Activated CD4-positive, alpha-beta T cell treated with anti-CD3 and anti-CD28 coated beads for 48 hours (primary cell): Measurements from ENCODE around the gene ZNF641.

Experiments used
- DNase-seq: peaks from one replicate; pipeline ENCODE4 v3.0.0-alpha.2; 2020

ZNF641 gene

DNA sequence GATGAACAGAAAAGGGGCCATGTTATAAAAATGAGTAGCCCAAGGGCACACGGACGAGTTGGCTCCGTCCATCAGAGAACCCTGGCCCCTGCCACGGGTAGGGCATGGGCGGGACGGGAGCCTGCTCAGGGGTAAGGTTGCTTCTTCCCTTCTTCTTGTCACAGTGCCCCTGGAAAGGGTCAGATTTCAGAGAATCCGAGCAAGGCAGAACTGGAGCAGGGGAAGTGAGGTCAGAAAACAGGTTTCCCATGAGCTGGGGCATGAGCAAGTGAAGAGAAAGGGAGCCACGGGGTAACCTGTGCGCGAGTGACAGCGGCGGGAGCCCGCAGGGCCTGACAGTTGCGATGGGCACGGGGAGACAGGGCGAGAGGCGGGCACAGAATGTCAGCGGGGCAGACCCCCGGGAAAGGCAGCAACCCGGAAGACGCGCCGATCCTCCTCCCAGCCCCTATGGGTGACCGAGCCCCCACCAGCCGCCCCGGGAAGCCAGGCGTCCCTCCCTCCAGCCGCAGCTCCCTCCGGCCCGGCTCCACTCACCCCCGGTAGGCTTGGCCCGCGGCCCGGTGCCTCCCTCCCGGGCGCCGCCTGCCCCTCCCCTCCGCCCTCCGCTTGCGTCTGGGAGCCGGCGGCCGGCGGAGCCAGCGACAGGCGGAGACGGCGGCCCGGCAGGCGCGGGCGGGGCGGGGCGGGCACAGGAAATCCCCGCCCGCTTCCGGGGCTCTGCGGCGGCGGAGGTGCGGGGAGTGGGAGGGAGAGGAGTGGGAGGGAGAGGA lies at the start of gene ZNF641:
Gene ZNF641, minus strand, starts transcription at position 671 of the 773 bp plus-strand sequence. CDS start 2,829 bp downstream, outside the sequence.
- peak; percentile 71 for DNase-seq

DNA sequence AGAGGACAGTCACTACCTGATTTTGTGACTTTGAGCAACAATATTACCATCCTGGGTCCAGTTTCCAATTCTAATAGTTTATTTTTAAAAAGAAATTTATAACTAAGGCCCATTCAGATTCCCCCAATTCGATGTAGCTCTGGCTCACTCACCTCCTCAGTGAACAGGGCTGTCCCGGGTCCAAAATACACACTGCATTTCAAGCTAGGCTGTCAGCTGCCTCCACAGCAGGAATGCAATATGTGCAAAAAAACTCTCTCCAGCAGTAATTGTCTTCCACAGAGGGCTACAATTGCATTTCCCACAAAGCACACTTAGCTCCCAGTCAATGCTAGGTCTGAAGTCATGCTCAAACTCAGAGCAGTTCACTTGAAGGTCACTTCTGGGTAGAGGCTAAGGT lies 39.3 kb upstream of the ZNF641 start:
- no peak for DNase-seq

DNA sequence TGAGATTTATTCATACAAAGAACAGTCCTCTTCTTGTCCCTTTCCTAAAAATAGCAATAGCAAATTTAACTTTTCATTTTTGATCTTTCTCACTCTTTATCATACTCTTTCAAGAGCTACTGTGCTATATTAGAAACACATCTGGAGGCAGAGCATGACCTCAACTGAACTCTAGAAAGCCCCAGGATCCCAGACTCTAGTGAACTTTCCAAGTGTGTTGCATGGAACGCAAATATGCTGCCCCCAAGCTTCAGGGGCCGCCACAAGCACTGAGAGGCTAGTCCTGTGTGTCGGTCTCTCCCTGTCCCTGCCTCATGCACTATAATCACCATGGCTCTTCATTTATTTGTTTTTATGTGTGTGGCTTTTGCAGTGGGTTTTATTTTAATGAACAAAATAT lies 38.7 kb upstream of the ZNF641 start:
- no peak for DNase-seq

DNA sequence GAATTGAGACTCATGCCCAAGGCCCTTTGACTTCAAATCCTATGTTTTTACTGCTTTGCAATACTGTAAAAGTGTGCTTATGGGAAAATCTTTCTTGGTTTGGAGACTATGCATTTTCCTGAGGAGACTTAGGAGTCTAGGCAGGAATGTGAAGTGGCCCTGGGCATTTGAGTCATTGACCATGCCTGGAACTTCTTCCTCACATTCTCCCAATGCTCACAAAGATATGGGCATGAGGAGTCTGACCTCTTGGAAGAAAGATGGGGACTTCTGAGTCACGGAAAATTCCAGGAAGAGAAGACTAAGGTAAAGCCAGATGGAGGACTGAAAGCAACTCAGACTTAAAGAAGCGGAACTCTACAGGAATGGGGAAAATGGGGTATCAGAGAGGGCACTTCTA lies 38.2 kb upstream of the ZNF641 start:
- DNase-seq: no peak

DNA sequence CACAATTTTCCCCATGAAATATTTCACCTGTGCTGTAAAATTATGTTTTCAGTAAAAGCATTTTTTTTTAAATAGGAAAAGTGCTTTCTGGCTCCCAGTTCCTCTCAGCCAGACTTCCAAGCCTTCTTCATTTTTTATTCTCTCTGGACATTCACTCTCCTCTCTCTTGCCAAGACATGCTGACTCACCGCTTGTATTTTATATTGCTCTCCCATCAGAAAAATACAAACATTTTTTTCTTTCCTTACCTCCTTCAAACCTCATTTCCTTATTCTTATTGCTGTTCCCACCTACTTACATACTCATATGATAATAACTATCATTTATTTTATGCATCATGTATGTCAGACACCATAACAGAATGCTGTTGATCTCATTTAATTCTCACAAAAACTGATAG lies 37.7 kb upstream of the ZNF641 start:
- DNase-seq: no peak

DNA sequence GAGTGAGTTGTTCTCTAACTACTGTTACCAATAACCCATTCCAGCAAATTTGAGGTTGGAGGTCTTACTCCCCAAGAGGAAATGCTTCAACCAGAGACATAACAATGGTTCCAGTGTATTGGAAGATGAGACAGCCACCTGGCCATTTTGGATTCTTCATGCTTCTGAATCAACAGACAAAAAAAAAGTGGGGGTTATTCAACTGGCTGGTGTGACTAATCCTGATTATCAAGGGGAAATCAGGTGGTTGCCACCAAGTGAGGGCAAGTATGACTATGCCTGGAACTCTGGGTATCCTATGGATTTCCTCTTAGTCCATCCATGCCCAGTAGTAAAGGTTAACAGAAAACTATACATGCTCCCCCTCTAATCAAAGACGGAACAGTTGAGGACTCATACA lies 29.9 kb upstream of the ZNF641 start:
- no peak for DNase-seq

DNA sequence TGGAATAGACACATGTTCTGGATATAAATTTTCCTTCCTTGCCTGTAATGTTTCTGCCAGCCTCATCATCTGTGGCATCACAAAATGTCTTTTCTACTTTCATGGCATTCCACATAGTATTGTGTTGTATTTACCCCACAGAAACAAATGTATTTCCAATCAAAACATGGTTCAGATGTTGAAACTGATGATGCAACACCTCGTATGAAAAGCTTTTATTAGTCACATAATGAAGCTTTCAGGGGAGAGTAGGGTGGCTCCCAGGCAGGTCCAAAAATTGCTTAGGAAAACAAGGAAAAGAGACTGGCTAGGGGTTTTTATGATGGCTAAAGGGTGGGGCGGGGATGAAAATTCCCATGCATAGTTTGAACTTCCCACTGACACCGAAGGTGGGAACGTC lies 29.1 kb upstream of the ZNF641 start:
- no peak for DNase-seq

DNA sequence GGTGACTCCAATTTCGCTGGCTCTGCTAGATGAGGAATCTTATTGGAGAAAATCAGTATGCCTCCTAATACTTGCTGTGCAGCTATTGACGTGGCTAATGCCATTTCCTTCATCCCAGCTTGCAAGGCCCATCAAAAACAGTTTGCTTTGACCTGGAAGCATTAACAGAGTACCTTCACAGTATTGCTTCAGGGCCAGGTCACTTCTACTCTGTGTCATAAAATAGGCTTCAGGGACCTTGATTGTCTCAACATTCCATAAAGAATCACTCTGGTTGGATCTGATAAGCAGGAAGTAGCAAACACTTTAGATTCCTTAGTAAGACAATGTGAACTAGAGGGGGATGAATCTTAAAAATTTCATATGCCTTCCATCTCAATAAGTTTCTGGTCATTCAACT lies 26.9 kb upstream of the ZNF641 start:
- DNase-seq: no peak

DNA sequence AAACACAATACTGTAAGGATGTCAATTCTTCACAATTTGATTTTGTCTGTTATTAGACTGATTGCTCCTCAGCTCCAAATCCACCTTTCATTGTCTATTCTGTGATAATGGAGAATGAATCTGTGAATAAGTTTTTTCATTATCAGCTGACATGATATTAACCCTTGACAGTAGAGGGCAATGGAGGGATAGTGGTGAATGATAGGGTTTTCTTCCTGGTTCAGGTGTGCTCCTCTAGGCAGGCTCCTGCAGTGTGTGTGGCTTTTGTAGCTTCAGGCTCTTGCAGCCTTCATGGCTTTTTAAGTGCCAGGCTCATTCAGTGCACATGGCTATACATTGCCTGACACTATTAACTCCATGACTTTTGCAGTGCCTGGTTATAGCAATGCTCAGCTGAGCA lies 23.4 kb upstream of the ZNF641 start:
- DNase-seq: no peak

DNA sequence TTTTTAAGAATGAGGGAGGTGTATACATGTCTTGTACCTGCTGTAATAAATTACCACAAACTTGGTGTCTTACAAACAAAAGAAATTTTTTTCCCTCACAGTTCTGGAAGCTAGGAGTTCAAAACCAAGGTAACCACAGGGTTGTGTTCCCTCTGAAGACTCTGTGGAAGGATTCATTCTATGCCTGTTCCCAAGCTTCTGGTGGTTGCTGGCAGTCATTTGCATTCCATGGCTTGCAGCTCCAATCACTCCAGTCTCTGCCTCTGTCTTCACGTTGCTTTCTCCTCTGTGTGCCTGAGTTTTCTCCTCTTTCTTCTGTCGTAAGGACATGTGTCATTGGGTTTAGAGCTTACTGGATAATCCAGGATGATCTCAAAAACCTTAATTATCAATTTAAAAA lies 15.4 kb upstream of the ZNF641 start:
- no peak for DNase-seq

DNA sequence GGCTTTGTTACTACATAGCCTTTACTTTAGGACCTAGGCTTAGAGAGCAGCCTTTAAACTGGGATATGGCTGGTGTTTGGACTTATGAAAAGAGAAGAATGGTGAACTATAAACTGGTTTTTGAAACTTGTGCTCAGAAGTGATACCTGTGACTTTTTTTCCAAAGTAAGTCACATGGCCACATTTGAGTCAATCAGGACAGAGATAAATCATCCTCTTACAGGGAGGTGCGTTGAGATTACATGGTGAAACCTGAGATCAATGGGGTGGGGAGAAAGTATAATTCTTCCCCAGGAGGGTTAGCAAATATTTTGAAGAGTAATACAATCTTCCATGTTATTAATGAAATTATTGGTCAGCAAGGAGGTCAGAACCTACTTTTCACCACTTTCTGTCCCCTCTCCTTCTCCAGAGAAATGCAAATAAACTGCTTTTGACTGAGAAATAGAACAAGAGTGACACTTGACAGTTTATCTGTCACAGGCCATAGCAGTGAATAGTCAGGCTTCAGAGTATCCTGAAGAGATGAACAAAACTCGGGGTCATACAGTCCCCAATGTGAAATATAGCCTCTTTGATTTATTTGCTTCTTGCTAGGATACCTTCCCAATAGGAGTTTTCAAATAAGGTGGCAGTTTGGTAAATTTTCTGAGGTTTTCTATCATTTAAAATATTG lies 11.1 kb upstream of the ZNF641 start:
- DNase-seq: no peak

DNA sequence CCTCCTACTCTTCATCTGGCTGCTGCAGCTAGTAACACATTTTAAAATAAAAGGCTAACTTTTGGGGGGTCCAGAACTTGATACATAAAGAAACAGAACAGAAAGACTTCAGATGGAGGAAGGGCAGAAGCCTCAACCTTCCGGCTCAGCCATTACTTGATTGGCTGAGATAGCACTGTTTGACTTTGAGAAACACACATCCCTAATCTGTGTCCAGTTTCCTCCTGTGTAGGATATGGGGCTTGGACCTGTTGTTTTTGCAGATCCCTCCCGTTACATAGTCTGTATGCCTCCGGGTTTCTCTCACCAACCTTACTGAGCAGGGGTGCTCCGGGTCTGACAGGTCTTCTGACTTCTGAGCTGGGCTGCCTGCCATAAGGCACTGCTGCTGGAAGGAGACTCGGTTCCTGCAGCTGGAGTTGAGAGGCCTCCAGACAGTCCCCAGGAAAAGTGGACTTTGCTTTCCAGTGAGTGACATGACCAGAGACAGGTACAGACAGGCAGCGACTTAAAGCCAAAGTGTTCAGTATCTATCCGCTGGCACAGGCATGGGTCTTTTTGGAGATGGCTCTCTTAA lies 8.3 kb upstream of the ZNF641 start:
- no peak for DNase-seq

DNA sequence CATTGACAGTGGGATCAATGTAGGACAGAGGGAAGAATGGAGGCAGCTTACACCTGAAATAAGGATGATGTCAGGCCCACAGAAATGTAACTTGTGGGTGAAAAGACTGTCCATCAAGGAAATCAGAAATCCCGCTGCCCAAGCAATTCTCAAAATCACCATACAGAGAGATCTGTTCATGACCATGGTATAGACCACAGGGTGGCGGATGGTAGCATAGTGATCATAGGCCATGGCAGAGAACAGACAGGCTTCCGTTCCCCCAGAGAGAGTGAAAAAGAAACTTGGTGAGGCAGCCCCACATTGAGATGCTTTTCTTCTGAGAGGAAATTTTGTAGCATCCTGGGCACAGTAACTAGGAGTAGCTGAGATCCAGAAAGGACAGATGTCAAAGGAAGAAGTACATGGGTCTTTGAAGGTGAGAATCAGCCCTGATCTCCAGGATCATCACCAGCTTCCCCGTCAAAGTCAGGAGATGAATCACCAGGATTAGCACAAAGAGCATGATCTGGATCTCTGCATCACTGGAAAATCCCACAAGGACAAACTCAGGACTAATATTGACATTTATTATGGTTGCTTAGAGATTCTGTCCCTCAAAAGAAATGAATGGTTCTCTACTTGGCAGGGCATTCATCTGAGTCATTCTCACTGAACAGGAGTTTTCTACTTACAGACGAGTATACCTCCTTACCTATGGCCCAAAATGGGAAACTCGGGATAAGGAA lies 5.5 kb upstream of the ZNF641 start:
- DNase-seq: no peak

DNA sequence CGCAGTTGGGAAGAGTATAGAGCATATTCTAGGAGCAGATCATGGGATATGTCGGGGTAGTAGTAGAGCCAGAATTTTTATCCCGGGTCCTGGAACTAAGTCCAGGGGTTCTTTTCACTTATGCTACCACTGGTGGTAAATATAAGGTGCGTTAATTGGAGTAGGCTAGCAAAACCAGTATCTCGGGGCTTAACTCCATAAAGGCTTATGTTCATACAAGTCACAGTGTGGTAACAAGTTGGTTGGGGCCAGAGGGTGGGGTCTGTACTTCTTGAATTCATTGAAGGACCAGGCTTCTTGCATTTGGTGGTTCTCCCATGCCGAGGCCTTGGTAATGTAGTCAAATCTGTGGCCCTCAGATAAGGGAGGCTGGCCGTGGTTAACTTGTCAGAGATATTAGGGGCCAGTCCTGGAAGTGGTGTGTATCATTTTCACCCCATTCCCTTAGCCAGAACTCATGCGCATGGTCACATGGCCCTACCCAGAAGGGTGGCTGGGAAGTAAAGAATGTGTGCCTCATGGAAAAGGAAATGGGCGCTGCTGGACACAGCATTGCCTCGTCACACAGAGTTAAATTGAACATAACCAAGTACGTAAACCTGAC lies 1.5 kb upstream of the ZNF641 start:
- DNase-seq: no peak

DNA sequence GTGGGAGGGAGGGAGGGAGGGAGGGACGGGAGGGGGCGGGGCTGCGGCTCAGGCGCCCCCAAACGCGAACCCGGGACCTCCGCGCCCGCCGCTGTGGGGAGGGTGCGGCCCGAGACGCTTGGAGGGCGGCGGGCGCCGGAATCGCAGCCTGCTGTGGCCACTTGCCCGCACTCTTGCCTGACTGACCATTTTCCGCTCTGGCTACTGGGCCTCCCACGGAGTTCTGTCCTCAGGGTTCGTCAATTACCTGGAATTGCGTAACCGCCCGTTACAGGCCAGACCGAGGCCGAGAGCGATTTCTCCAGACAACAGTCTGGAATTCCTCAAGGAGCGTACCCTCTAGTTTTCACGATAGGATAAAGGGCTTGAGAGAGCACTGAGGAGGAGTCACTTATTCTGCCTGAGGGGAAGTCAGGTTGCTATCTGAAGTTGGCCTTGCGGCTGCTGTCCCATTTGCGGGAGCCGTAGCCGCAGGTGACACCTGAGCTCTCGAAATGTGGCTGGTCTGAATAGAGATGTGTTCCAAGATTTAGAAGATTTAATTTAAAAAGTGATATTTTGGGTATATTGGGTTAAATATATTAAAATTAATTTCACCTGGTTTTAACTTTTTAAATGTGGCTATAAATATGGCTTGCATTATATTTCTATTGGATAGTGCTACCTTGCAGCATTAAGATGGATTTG lies 446 bp upstream of the ZNF641 start:
- DNase-seq: no peak

DNA sequence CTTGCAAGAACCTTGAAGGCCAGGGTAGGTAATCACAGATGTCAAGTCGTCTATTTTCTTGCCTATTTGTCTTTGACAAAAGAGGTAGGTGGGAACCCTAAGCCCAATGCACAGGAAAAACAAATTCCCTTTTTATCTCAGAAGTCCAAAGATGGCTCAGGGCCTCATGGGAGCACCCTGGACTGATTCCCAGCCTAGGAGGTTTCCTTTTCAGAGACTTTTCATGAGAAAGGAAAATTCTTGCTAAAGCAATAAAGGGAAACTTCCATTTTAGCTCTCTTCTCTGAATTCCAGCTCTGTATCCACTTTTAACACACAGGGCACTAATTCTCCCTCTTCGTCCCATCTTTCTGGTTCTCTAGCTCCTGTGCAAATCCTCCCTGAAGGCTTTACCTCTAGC lies 1.2 kb downstream of the ZNF641 start:
- DNase-seq: no peak

DNA sequence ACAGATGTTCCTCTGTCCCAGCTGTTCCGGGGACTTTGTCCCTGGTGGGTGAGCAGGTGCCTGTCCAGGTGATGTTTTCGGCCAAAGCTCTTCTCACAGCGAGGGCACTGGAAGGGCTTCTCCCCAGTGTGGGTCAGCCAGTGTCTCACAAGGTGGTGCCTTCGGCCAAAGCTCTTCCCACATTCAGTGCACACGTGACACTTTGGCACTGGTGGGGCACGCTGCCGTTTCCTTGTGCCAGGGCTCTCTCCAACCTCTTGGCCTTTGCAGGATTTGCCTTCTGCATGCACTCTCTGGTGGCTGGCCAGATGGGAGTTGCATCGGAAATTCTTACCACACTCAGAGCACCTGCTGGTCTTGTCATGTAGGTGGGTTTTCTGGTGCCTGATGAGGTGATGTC lies 7.7 kb downstream of the ZNF641 start:
- no peak for DNase-seq

DNA sequence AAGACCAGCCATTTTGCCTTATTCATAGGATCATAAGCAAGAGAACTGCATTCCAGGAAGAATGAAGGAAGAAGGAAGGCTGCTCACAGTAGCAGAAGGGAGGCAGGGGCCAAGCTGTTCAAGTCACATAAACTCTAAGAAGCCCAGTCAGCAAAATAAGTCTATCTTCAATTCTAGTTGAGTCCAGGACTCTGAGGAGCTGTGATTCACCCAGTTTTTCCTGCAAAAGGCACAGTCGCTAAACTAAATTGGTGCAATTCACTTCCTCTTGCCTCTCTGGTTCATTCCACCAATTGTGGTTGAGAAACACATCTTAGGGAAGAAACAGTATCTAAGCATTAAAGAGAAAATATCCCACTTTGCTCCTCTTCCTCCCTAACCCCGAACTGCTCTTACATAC lies 9.8 kb downstream of the ZNF641 start:
- no peak for DNase-seq

DNA sequence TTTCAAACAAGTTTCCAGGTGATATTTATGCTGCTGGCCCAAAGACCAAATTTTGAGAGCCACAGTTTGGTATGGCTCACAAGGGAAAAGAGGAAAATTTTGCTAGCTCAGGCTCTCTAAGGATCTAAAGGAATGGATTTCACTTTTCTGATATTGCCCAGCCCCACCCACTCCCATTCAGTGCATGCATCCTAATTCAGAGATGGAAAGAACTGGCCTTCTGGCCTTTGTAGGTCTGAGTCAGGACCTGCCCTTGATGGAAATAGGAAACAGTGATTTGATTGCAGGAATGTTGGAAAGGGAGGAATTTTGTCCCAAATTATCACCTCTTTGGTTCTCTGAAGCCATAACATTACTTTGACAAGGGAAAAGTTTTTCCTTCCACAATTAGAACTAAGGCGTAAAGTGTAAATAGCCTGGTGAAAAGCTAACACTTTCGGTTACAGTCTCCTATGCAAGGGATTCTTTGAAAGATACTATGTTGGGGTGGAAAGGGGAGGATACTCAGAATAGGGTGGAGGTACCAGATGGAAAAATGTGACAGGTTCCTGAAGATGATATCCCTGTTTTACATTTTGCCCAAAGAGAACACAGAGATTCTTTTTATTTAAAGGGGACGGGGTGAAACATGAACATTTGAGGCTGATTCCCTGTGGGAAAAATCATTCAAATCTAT lies 11.1 kb downstream of the ZNF641 start:
- DNase-seq: no peak

DNA sequence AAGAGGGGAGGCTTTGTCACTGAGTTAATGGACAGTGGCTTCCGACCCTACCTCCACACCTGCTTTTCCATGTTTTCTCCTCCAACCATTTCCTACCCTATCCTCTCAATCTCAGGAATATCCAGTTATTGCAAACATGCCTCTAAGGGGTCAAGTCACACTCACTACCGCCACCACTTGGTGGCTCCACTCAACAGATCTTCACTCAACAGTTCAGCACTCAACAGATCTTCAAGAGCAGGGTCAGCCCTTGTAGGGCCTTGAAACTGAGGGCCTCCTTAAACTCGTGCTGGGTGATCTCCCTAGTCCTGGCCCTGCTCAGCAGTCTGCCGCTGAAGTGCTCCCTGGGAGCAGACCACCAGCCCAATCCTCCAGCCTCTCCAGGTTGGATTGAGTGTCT lies 14.2 kb downstream of the ZNF641 start:
- DNase-seq: no peak

DNA sequence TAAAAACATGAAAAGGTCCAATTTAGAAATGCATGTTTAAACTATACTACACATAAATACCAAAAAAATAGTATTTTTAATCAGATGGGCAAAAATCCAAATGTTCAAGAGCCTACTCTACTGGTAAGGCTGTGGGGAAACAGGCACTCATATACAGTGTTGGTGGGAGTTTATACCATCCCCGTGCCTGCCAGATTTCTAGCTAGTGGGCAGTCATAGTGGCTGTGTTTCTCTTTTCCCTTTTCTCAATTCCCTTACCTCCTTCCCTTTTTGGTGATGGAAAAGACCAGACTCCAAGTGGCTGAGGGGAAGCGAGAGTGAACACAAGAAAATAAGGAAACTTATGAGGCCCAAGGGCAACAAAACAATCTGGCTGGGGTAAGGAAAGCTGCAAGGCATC lies 14.7 kb downstream of the ZNF641 start:
- no peak for DNase-seq

DNA sequence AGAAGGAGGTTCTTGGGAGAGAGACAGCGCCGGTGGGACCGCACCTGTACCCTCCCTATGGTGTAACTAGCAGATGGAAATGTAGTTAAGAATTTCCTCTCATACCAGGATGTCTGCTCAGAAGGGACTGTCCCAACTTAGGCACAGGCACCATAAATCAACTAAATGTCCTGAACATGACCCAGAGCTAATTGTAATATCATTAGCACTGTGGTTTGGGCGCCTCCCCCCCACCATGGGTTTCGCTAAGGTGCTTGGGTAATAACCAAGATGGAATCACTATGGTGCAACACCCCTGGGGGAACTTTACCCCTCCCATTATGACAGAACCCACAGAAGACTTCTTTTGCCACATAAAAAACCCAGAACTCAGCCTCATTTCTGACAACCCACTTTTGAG lies 15.9 kb downstream of the ZNF641 start:
- peak; percentile 30 for DNase-seq
